ENCODE results near the gene PDZD2.

- TF ChIP-seq CTCF (IDR thresholded peaks at IDR 0.05) (no peak), POLR2A (IDR thresholded peaks at IDR 0.05) (no peak), POLR2AphosphoS5 (IDR thresholded peaks at IDR 0.05) (no peak), EP300 (IDR thresholded peaks at IDR 0.05) (no peak)
These were observed 343.1 kb downstream of the PDZD2 start for GRCh38 chr5:31982027-31982426.

All from suprapubic skin (tissue), 4 donors.